Activated T-cell treated with anti-CD3 and anti-CD28 coated beads, Interleukin-2, amount 50 U/mL, for 4 hours (primary cell): ENCODE measurements around the gene EFTUD2. TPM values are rescaled to one million over a fixed set of nuclear protein-coding genes. Genes with fewer than 3 reads are reported as not detected.
"Not testable (repeated sequence)": the region's sequence is repeated elsewhere in the genome, so short reads cannot be mapped to it uniquely, and the experiment has no call there.

Experiments
- ATAC-seq, 2 donors: fragments of 200-7000 bp; cut with Tn5 transposase; one replicate each; pipeline ENCODE4 v1.10.0; 2021
- DNase-seq: peaks from one replicate; pipeline ENCODE4 v3.0.0-alpha.2; 2020
- H3K27me3 Mint-ChIP-seq: one replicate; pipeline ENCODE4 v1.8.0; 2021; ENCODE audit warnings: low read depth, mixed read lengths
- H3K36me3 Mint-ChIP-seq: one replicate; pipeline ENCODE4 v1.8.0; 2022; ENCODE audit warnings: mixed read lengths; ENCODE audit not compliant: insufficient read depth
- H3K4me1 Mint-ChIP-seq: one replicate; pipeline ENCODE4 v1.8.0; 2021; ENCODE audit warnings: low read depth, mixed read lengths
- H3K4me3 Mint-ChIP-seq: one replicate; pipeline ENCODE4 v1.8.0; 2021; ENCODE audit warnings: mild to moderate bottlenecking, moderate library complexity, mixed read lengths
- H3K9me3 Mint-ChIP-seq: one replicate; pipeline ENCODE4 v1.8.0; 2021; ENCODE audit warnings: mixed read lengths
- total RNA-seq, 3 donors: library from RNA; stranded (reverse); gene quantifications; one replicate each; pipeline ENCODE4 v1.2.1, GENCODE V29; 2021

EFTUD2 gene
- total RNA-seq, 3 donors from 2014 or later = 257 to 303 (median 269) TPM

- ATAC-seq = no peak
- no peak overlapping the region for H3K4me3 Mint-ChIP-seq
- H3K4me1 Mint-ChIP-seq = no peaks in the 10 kb centered on the region
- DNase-seq = no peak
- no peaks in the 10 kb centered on the region for H3K36me3 Mint-ChIP-seq
- no peaks in the 10 kb centered on the region for H3K9me3 Mint-ChIP-seq
- peaks cover 33% of the 10 kb centered on the region for H3K27me3 Mint-ChIP-seq
Observed at GRCh38 chr17:44820631-44821212, 78.5 kb downstream of the EFTUD2 start.

GRCh38 chr17:44818508-44818907 is 80.7 kb downstream of the EFTUD2 start:
- H3K36me3 Mint-ChIP-seq = not testable (repeated sequence)

GRCh38 chr17:44812263-44812662 is 87.0 kb downstream of the EFTUD2 start:
- ATAC-seq (no peak), DNase-seq (no peak)
- no peaks in the 10 kb centered on the region for H3K36me3 Mint-ChIP-seq
- H3K27me3 Mint-ChIP-seq = peaks cover 11% of the 10 kb centered on the region
- H3K9me3 Mint-ChIP-seq = no peaks in the 10 kb centered on the region
- H3K4me3 Mint-ChIP-seq = no peak overlapping the region
- no peaks in the 10 kb centered on the region for H3K4me1 Mint-ChIP-seq

More at GRCh38 chr17:44818508-44818907, 80.7 kb downstream of the EFTUD2 start:
- peaks cover 24% of the 10 kb centered on the region for H3K27me3 Mint-ChIP-seq
- ATAC-seq, H3K4me1 Mint-ChIP-seq, H3K9me3 Mint-ChIP-seq, H3K4me3 Mint-ChIP-seq, DNase-seq: not testable (repeated sequence)

GRCh38 chr17:44808656-44809388 is 90.4 kb downstream of the EFTUD2 start:
- not testable (repeated sequence) for ATAC-seq, H3K4me3 Mint-ChIP-seq, H3K4me1 Mint-ChIP-seq

GRCh38 chr17:44808156-44808555 is 91.1 kb downstream of the EFTUD2 start:
- DNase-seq (no peak), ATAC-seq (no peak)
- H3K4me1 Mint-ChIP-seq = no peaks in the 10 kb centered on the region
- no peaks in the 10 kb centered on the region for H3K9me3 Mint-ChIP-seq
- no peaks in the 10 kb centered on the region for H3K36me3 Mint-ChIP-seq
- peaks cover 8% of the 10 kb centered on the region for H3K27me3 Mint-ChIP-seq
- no peak overlapping the region for H3K4me3 Mint-ChIP-seq

More at GRCh38 chr17:44808656-44809388, 90.4 kb downstream of the EFTUD2 start:
- H3K36me3 Mint-ChIP-seq, H3K9me3 Mint-ChIP-seq, DNase-seq: not testable (repeated sequence)
- H3K27me3 Mint-ChIP-seq = peaks cover 11% of the 10 kb centered on the region

- Mint-ChIP-seq H3K4me1 (no peaks in the 10 kb centered on the region), H3K36me3 (no peaks in the 10 kb centered on the region), H3K9me3 (no peaks in the 10 kb centered on the region), H3K27me3 (peaks cover 8% of the 10 kb centered on the region), H3K4me3 (no peak overlapping the region)
- DNase-seq (no peak), ATAC-seq (no peak)
Observed at GRCh38 chr17:44807817-44808155, 91.5 kb downstream of the EFTUD2 start.

GRCh38 chr17:44807093-44807816 is 92.0 kb downstream of the EFTUD2 start:
- Mint-ChIP-seq H3K27me3 (peaks cover 8% of the 10 kb centered on the region), H3K4me1 (no peaks in the 10 kb centered on the region), H3K9me3 (no peaks in the 10 kb centered on the region), H3K4me3 (no peak overlapping the region), H3K36me3 (no peaks in the 10 kb centered on the region)
- DNase-seq (no peak), ATAC-seq (no peak)

GRCh38 chr17:44804302-44805089 is 94.7 kb downstream of the EFTUD2 start:
- Mint-ChIP-seq H3K9me3 (no peaks in the 10 kb centered on the region), H3K4me3 (no peak overlapping the region), H3K4me1 (no peaks in the 10 kb centered on the region), H3K27me3 (peaks cover 3% of the 10 kb centered on the region), H3K36me3 (no peaks in the 10 kb centered on the region)
- ATAC-seq (no peak), DNase-seq (no peak)

- DNase-seq (no peak), ATAC-seq (no peak)
- no peaks in the 10 kb centered on the region for H3K27me3 Mint-ChIP-seq
- no peaks in the 10 kb centered on the region for H3K36me3 Mint-ChIP-seq
- no peak overlapping the region for H3K4me3 Mint-ChIP-seq
- H3K9me3 Mint-ChIP-seq = no peaks in the 10 kb centered on the region
- H3K4me1 Mint-ChIP-seq = no peaks in the 10 kb centered on the region
Observed at GRCh38 chr17:44801880-44802279, 97.4 kb downstream of the EFTUD2 start.

Other genes starting within 250 kb of the EFTUD2 start
- under 1 TPM; 0.14 to 0.37 (median 0.35) TPM for gene MEIOC, start 243.0 kb downstream of the EFTUD2 start, total RNA-seq
- gene CCDC43, start 209.7 kb downstream of the EFTUD2 start, total RNA-seq = 10 to 100 TPM; 31.2 to 32.0 (median 31.7) TPM
- 1 to 10 TPM; 6.4 to 9.7 (median 9.1) TPM for gene DBF4B, start 190.8 kb downstream of the EFTUD2 start, total RNA-seq
- gene ADAM11, start 140.5 kb downstream of the EFTUD2 start, total RNA-seq = under 1 TPM; 0.38 to 0.50 (median 0.41) TPM
- 1 to 10 TPM; 3.0 to 4.6 (median 3.8) TPM for gene GJC1, start 69.2 kb downstream of the EFTUD2 start, total RNA-seq
- not detected for gene HIGD1B, start 51.6 kb downstream of the EFTUD2 start, total RNA-seq
- gene GFAP, start 16.1 kb upstream of the EFTUD2 start, total RNA-seq = not detected
- 1 to 10 TPM; 2.4 to 4.8 (median 3.7) TPM for gene KIF18B, start 48.3 kb upstream of the EFTUD2 start, total RNA-seq
- gene C1QL1, start 68.9 kb upstream of the EFTUD2 start, total RNA-seq = not detected
- 10 to 100 TPM; 17.3 to 21.1 (median 19.1) TPM for gene DCAKD, start 152.2 kb upstream of the EFTUD2 start, total RNA-seq
- 100 to 1,000 TPM; 228 to 255 (median 241) TPM for gene NMT1, start 161.9 kb upstream of the EFTUD2 start, total RNA-seq
- 1 to 10 TPM; 3.5 to 5.5 (median 3.5) TPM for gene PLCD3, start 233.1 kb upstream of the EFTUD2 start, total RNA-seq
- 1 to 10 TPM; 4.5 to 5.7 (median 4.7) TPM for gene ACBD4, start 236.2 kb upstream of the EFTUD2 start, total RNA-seq
- gene HEXIM1, start 249.0 kb upstream of the EFTUD2 start, total RNA-seq = 10 to 100 TPM; 49.6 to 60.8 (median 51.3) TPM